ENCODE measurements around the gene MTRF1. TPM values are rescaled to one million over a fixed set of nuclear protein-coding genes. Genes with fewer than 3 reads are reported as not detected.

Gene MTRF1
- total RNA-seq, 2 donors from 2014 or later, result 11.1 to 12.4 TPM

DNA sequence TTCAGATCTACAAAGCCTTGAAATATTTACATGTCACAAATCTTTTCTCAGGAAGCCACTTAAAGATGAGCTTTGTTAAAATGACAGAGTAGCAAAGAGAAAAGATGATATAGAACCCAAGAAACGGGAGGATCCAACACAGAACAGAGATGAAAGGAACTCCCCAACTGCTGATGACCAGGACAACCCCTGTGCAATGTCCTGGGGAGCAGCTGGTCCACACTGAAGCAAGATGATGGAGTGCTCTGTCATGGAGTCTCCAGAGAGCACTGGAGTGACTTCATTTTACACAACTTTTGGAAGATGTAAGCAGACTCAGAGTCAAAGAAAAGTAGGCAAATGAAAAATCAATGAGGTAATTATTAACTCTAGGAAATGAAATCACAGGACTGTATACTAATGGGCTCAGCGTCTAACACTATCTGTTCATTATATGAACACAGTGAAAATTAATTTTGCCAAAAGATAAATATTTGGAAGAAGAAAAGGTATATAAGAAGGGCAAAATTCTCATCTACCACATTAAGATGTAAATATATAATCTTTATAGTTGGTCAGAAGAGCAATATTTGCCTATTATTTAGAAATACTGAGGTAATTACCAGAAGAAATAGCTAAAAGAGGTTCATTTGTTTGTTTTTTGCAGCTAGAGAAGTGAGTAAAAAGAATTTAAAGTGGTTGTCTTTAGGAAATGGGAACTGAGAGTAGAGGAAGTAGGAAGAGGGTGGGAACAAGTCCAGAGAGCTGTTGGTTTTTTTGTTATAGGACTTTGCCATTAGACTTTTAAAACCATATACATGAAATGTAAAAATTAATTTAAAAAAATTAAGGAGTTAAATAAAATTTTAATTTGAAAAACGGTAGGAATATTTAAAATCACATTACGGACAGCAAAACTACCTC is 30.5 kb downstream of the MTRF1 start:
- no peak for DNase-seq
- ATAC-seq, result no peak
- intact Hi-C loops (cut with DNase I), result no loop called here

DNA sequence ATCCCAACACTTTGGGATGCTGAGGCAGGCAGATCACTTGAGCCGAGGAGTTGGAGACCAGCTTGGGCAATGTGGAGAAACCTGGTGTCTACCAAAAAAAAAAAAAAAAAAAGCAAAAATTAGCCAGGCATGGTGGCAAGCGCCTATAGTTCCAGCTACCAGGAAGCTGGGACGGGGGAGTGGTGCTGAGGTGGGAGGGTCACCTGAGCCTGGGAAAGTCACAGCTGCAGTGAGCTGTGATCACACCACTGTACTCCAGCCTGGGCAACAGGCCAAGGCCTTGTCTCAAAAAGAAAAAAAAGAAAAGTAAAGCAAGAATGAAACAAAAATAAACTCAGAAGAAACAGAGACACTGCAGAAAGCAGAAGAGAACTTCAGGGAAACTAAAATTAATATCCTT is 31.6 kb downstream of the MTRF1 start:
- ATAC-seq (no peak), DNase-seq (no peak)
- intact Hi-C loops (cut with DNase I), result no loop called here

DNA sequence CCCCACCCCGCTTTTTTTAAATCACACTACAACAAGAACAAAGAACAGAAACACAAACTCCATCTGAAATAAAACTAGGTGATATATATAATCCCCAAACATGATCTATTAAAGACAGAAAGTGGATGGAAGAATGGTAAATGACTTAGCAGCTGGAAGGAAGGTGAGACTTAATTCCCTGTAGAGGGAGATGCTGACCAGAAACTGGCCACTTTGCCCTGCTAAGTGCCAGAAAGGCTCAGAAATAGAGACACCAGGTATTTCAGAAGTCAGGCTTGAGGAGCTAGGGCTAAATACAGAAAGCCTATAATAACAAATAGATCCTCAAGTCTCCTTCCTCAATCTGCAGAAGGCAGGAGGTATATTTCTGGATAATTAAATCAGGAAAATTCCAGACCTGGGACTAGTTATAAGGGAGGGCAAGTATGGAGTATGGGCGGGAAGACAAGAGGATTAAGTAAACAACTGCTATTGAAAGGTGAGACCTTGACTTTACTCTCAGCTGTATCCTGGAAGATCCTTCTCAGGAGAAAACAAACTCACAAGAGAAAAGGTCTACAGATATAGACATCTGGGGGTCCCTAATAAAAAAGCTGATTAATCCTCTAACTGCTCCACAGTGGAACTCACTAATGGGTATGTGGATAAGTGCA is 32.2 kb downstream of the MTRF1 start:
- ATAC-seq (no peak), DNase-seq (no peak)
- intact Hi-C loops (cut with DNase I), result no loop called here

DNA sequence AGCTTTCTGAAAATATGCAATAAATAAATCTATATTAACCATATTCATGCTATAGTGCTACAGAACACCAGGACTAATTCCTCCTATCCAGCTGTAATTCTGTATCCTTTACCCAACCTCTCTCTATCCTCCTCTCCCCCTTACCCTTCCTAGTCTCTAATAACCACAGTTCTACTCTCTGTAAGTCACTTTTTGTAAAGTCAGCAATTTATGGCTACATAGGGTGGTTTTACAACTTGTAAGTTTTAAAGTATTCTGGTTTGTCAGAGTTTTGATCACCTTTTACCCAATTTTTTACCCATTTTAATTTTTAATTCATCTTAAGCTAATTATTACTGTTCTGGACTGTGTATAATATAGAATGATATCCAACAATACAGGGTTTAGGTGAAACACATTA is 34.0 kb downstream of the MTRF1 start:
- DNase-seq (no peak), ATAC-seq (no peak)
- intact Hi-C loops (cut with DNase I), result no loop called here

DNA sequence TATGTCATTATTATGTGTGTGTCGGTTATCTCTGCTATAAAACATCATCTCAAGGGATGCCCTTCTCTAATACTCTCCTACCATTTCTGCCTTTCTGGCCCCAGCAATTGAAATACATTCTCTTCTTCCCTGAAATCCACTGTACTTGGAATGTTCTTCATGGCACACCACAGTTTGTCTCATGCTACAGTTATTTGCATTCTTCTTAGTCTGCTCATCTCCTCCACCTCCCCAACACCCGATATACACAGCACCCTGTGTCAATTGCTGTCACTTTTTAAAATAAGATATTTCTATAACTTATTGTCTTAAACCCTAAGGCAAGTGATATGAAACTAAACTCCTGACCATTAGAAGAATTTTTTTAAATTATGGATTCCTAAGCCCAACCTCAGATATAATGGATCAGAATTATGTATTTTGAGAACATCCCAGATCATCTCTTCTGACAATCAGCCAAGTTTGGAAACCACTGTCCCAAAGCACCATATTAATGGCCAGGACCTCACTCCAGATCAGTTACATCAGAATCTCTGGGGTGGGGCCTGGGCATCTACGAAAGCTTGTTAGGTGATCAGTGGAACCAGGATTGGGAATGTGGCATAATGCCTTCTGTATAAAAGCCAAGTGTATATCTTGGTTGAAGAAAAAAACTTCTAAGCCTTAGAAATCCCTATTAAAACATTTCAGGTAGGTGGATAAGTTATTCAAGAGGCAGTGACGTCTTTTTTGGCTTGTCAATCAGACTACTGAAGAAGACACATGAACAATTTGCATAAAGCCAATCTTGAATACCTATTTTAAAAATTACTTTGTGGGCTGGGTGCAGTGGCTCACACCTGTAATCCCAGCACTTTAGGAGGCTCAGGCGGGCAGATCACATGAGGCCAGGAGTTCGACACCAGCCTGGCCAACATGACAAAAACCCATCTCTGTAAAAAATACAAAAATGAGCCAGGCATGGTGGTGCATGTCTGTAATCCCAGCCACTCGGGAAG is 39.0 kb downstream of the MTRF1 start:
- intact Hi-C loops (cut with DNase I), result loop anchor here in 1 of 2 donors (5.0 kb wide), 1 partner anchor 147 kb away; no protein-coding TSS in a partner anchor
- no peak for ATAC-seq
- no peak for DNase-seq

DNA sequence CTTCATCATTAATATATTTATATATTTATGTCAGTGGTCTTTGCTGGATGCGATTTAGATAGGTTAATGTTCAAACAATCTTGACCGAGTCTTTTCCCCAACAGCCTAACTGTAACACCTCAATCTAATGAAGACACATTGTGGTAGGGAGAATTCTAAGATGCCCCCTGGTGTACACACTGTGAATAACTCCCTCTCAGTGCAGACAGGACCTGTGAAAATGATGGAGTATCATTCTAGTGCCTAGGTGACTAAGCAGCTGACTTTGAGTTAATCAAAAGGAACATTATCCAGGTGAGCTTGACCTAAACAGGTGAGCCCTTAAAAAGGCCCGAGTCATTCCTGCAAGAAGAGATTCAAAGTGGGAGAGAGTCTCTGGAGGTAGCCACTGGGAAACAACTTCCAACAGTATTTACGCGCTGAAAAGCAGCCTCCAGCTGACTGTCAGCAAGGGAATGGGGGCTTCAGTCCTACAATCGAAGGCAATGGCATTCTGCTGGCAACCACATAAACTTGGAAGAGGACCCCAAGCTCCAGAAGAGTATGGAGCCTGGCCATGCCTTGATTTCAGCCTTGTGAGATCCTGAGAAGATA is 41.0 kb downstream of the MTRF1 start:
- no peak for DNase-seq
- intact Hi-C loops (cut with DNase I), result loop anchor here in 1 of 2 donors (5.0 kb wide), 1 partner anchor 145 kb away; no protein-coding TSS in a partner anchor
- peak; percentile 73 to 85 for ATAC-seq

DNA sequence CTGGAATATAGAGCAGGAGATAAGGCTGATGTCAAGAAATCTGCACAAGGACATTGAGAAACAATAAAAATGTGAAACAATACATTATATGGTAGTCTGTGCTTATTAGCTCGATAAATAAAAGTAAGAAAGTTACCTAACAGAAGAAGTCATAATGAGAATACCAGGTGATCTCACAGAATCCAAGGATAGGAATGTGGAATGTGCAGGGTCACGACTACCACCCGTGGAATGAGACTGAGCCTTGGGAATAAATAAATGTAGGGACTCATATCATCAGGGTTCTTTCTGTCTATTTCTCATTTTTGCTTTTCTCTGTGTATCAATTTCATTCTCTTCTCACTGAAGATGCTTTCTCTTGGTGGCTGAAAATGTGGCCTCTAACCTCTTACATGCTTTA is 43.0 kb downstream of the MTRF1 start:
- no peak for ATAC-seq
- intact Hi-C loops (cut with DNase I), result loop anchor here (2.0 to 5.0 kb wide), 2 partner anchors 143 to 146 kb away; no protein-coding TSS in a partner anchor
- DNase-seq, result no peak

DNA sequence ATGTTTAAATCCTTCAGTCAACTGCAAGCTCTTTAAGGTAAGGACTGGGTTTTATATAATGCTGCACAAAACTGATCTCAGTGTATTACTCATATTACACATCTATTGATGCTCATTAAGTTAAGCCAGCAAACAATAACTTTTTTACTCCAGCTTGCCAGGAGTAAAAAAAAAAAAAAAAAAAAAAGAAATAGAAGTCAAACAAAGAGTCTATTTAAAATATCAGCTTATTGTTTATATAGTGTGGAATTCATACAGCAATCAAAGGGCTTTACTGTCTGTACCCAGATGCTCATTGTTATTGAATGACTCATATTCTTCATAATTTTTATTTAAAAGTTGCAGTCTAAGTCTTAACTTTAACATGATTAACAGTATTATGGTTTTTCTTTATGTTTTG is 47.2 kb downstream of the MTRF1 start:
- intact Hi-C loops (cut with DNase I), result no loop called here

DNA sequence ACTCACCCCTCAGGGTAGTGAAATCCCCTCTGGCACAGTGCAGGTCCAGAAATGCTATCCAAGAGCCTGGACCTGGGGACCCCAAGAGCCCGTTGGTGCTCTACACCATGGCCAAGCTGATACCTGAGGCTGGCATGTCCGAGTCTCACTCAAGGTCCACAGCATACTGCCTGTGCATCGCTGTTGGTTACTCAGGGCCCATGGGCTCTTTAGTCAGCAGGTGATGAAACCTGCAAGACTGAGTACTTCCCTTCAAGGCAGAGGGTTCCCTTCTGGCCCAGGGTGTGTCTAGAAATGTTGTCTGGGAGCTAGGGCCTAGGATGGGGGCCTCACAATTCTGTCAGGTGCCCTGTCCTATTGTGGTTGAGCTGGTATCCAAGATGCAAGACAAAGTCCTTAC is 49.5 kb downstream of the MTRF1 start:
- DNase-seq, result no peak
- intact Hi-C loops (cut with DNase I), result no loop called here
- no peak for ATAC-seq

More for the DNA sequence above, 47.2 kb downstream of the MTRF1 start:
- no peak for ATAC-seq
- no peak for DNase-seq

DNA sequence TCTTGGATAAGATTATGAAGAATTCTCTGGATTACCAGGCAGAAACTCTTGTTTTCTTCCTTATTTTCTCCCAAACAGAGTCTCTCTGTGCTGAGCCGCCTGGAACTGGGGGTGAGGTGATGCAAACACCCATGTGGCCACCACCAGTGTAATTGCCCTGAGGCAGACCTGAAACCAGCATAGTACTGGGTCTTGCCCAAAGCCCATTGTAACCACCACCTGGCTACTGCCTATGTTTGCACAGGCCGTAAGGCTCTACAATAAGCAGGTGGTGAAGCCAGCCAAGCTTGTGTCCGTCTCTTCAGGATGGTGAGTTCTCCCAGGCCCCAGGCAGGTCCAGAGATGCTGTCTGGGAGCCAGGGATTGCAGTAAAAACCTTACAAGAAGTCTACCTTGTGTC is 50.1 kb downstream of the MTRF1 start:
- intact Hi-C loops (cut with DNase I), result no loop called here
- DNase-seq (no peak), ATAC-seq (no peak)

DNA sequence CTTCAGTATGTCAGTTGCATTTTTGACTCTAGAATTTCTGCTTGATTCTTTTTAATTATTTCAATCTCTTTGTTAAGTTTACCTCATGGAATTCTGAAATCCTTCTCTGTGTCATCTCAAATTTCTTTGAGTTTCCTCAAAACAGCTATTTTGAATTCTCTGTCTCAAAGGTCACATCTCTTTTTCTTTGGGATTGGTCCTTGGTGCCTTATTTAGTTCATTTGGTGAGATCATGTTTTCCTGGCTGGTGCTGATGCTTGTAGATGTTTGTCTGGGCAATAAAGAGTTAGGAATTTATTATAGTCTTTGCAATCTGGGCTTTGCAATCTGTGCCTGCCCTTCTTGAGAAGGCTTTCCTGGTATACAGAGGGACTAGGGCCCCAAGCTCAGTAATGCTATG is 50.5 kb downstream of the MTRF1 start:
- no peak for ATAC-seq
- DNase-seq, result no peak
- intact Hi-C loops (cut with DNase I), result no loop called here

DNA sequence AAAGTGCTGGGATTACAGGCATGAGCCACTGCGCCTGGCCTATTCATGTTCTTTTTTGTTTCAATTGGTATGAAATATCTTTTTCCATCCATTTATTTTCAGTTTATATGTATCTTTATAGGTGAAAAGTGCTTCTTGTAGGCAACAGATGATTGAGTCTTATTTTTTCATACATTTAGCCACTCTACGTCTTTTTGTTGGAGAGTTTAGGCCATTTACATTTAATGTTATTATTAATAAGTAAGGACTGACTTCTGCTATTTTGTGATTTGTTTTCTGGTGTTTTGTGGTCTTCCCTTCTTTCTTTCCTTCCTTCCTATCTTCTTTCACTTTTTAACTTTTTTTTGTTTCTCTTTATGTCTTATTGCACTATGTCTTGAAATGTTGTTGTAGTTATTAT is 52.3 kb downstream of the MTRF1 start:
- ATAC-seq, result no peak
- DNase-seq, result no peak
- intact Hi-C loops (cut with DNase I), result no loop called here

DNA sequence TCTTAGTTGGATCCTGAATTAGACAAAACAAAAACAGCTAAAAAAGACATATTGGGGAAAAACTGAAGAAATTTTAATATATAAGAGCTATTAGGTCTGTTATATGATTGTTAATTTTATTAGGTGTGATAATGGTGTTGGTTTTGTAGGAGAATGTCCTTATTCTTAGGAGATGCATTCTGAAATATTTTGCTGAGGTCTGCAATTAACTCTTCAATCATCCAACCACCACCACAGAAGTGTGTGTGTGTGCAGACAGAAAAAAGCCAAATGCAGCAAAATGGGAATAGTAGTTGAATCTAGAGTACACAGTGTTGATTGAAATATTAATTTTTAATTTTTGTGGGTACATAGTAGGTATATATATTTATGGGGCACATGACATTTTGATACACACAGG is 56.9 kb downstream of the MTRF1 start:
- ATAC-seq (no peak), DNase-seq (no peak)
- intact Hi-C loops (cut with DNase I), result no loop called here

DNA sequence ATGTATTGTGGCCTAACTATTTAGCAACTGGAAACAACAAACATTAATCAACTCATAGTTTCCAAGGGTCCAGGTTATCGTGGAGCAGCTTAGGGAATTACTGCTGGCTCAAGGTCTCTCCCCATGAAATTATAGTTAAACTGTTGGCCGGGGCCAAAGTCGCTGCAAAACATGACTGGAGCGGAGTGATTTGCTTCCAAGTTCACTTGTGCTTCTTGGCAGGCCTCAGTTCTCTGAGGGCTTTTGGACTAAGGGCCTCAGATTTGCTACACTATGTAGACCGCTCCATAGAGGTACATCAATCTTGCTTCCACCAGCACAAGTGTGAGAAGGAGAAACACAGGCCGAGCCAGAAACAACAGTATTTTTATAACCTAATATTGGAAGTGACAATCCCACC is 59.6 kb downstream of the MTRF1 start:
- DNase-seq (no peak), ATAC-seq (no peak)
- intact Hi-C loops (cut with DNase I), result no loop called here

DNA sequence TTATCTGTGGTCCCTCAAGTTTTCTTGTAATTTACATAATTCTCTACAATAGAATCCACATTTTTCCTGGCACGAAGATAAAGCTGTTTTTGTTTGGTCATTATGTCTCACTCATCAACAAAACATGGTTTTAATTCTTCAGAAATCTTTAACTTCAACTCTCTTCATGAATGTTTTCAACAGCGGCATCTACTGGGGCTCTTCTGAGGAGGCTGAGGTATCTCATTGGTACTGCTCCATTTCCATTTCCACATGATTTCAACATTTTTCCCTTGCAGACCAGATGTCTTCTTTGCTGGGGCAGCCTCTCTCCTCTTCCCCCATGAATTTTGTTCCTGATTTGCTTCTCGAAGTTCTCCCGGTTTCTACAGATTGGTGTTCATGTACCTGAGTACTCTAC is 63.2 kb downstream of the MTRF1 start:
- ATAC-seq (no peak), DNase-seq (no peak)
- intact Hi-C loops (cut with DNase I), result no loop called here

DNA sequence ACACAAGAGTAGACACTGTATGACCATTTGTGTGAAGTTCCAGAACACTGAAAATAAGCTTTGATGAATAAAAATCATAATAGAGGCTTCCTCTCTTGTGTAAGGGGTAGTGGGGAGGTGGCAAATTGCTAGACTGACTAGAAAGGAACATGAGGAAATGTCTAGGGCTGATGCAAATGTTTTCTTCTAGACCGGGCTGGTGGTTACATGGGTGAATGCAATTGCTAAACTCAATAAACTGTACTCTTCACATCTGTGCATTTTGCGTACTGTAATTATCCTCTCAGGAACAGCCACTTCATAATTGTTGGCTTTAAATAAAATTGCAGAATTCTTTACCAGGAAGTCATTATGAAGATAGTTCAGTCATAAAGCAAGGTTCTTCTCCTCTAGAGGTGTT is 63.9 kb downstream of the MTRF1 start:
- ATAC-seq, result no peak
- intact Hi-C loops (cut with DNase I), result loop anchor here in 1 of 2 donors (10.0 kb wide), 1 partner anchor 65 kb away; the partner anchor contains the start of gene KBTBD6

DNA sequence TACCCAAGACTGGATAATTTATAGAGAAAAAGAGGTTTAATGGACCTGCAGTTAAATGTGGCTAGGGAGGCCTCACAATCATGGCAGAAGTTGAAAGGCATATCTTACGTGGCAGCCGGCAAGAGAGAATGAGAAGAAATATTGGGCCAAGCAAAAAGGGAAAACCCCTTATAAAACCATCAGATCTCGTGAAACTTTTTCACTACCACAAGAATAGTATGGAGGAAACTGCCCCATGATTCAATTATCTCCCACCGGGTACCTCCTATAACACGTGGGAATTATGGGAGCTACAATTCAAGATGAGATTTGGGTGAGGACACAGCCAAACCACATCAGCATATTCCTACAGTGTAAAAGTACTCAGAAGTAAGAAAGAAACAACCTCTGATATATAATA is 64.3 kb downstream of the MTRF1 start:
- intact Hi-C loops (cut with DNase I), result loop anchor here in 1 of 2 donors (10.0 kb wide), 1 partner anchor 64 kb away; the partner anchor contains the start of gene KBTBD6

More for the DNA sequence above, 63.9 kb downstream of the MTRF1 start:
- no peak for DNase-seq

DNA sequence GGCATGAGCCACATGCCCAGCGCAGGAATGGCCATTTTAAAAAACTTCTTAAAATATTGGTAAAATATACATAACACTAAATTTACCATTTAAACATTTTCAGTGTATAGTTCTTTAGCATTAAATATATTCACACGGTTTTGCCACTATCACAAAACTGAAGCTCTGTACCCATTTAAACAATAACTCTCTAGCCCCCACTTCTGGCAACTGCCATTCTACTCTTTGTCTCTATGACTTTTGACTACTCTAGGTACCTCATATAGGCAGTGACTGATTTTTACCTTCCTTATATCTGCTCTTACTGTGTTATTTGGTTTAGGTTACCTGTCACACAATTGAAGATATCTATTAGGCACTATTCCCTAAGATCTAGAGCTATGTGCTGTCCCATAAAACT is 66.8 kb downstream of the MTRF1 start:
- no peak for DNase-seq
- intact Hi-C loops (cut with DNase I), result loop anchor here in 1 of 2 donors (10.0 kb wide), 1 partner anchor 62 kb away; the partner anchor contains the start of gene KBTBD6

More for the DNA sequence above, 64.3 kb downstream of the MTRF1 start:
- no peak for DNase-seq
- no peak for ATAC-seq

DNA sequence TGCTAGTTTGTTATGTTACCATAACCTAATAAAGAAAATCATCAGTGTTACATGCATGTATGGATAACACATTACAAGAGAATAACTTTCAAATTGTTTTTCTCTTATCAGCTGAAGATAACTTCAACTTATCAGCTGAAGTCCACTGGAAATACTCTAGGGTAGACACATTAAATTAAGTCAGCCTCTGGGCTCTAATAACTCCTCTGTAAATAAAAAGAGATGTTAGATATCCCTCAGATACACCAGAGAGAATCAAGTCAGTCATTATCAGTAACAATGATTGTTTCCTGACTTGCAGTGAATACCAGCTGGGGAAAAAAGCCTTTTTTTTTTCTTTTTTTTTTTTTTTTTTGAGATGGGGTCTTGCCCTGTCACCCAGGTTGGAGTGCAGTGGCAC is 67.4 kb downstream of the MTRF1 start:
- intact Hi-C loops (cut with DNase I), result loop anchor here in 1 of 2 donors (10.0 kb wide), 1 partner anchor 61 kb away; the partner anchor contains the start of gene KBTBD6
- ATAC-seq, result no peak
- no peak for DNase-seq

More for the DNA sequence above, 66.8 kb downstream of the MTRF1 start:
- no peak for ATAC-seq

Data from left cardiac atrium (tissue), 4 donors.